IPS DF 6.9 (cell line): ENCODE results near the gene IFNL3.

Experiments used
- DNase-seq: peaks from one replicate; pipeline ENCODE4 v3.0.0-alpha.2; 2013; ENCODE audit warnings: low read depth, low spot score
- H3K27ac ChIP-seq: one replicate; pipeline ENCODE4 v1.5.1; 2013; ENCODE audit warnings: low read length, control low read depth
- H3K27me3 ChIP-seq: 2 replicates; pipeline ENCODE4 v1.6.1; 2013; ENCODE audit warnings: mild to moderate bottlenecking, low read length; ENCODE audit not compliant: control insufficient read depth, insufficient read depth
- H3K36me3 ChIP-seq: 2 replicates; pipeline ENCODE4 v1.6.1; 2013; ENCODE audit warnings: low read length; ENCODE audit not compliant: control insufficient read depth, insufficient read depth
- H3K4me1 ChIP-seq: 2 replicates; pipeline ENCODE4 v1.6.1; 2013; ENCODE audit warnings: low read length; ENCODE audit not compliant: control insufficient read depth, insufficient read depth
- H3K4me3 ChIP-seq: 2 replicates; pipeline ENCODE4 v1.5.1; 2013; ENCODE audit warnings: mild to moderate bottlenecking, low read length
- H3K9me3 ChIP-seq: 2 replicates; pipeline ENCODE4 v1.6.1; 2013; ENCODE audit warnings: low read length, inconsistent platforms; ENCODE audit not compliant: control insufficient read depth, insufficient read depth
- WGBS: extraction: QIAGEN DNeasy Blood & Tissue Kit; methylation state at CpG from one replicate; pipeline ENCODE4 v1.1.7; 2013; ENCODE audit warnings: mixed read lengths, missing lambda C conversion rate; ENCODE audit not compliant: insufficient read length, insufficient coverage; 5-methylcytosine and 5-hydroxymethylcytosine counted together

IFNL3 gene

GRCh38 chr19:39194832-39195542, 49.8 kb downstream of the IFNL3 start:
- no CpG with 5 or more reads among the region's 9 CpGs for WGBS
- no peaks in the 10 kb centered on the region for H3K9me3 ChIP-seq
- no peaks in the 10 kb centered on the region for H3K36me3 ChIP-seq
- peaks cover 11% of the 10 kb centered on the region for H3K27me3 ChIP-seq
- DNase-seq: no peak
- no peak overlapping the region for H3K4me3 ChIP-seq
- H3K27ac ChIP-seq: no peak overlapping the region
- peaks cover 4% of the 10 kb centered on the region; the same call in 1 of the 2 replicates for H3K4me1 ChIP-seq

GRCh38 chr19:39193803-39194202, 51.0 kb downstream of the IFNL3 start:
- no peaks in the 10 kb centered on the region for H3K9me3 ChIP-seq
- peaks cover 4% of the 10 kb centered on the region; the same call in 1 of the 2 replicates for H3K4me1 ChIP-seq
- no CpG with 5 or more reads among the region's 8 CpGs for WGBS
- peaks cover 11% of the 10 kb centered on the region for H3K27me3 ChIP-seq
- H3K27ac ChIP-seq: no peak overlapping the region
- no peak overlapping the region for H3K4me3 ChIP-seq
- no peak for DNase-seq
- no peaks in the 10 kb centered on the region for H3K36me3 ChIP-seq
